ENCODE results near the gene NBEA.
"Not testable (repeated sequence)": the region's sequence is repeated elsewhere in the genome, so short reads cannot be mapped to it uniquely, and the experiment has no call there.

The NBEA gene, protein sequence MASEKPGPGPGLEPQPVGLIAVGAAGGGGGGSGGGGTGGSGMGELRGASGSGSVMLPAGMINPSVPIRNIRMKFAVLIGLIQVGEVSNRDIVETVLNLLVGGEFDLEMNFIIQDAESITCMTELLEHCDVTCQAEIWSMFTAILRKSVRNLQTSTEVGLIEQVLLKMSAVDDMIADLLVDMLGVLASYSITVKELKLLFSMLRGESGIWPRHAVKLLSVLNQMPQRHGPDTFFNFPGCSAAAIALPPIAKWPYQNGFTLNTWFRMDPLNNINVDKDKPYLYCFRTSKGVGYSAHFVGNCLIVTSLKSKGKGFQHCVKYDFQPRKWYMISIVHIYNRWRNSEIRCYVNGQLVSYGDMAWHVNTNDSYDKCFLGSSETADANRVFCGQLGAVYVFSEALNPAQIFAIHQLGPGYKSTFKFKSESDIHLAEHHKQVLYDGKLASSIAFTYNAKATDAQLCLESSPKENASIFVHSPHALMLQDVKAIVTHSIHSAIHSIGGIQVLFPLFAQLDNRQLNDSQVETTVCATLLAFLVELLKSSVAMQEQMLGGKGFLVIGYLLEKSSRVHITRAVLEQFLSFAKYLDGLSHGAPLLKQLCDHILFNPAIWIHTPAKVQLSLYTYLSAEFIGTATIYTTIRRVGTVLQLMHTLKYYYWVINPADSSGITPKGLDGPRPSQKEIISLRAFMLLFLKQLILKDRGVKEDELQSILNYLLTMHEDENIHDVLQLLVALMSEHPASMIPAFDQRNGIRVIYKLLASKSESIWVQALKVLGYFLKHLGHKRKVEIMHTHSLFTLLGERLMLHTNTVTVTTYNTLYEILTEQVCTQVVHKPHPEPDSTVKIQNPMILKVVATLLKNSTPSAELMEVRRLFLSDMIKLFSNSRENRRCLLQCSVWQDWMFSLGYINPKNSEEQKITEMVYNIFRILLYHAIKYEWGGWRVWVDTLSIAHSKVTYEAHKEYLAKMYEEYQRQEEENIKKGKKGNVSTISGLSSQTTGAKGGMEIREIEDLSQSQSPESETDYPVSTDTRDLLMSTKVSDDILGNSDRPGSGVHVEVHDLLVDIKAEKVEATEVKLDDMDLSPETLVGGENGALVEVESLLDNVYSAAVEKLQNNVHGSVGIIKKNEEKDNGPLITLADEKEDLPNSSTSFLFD (N-terminal part only)

DNA sequence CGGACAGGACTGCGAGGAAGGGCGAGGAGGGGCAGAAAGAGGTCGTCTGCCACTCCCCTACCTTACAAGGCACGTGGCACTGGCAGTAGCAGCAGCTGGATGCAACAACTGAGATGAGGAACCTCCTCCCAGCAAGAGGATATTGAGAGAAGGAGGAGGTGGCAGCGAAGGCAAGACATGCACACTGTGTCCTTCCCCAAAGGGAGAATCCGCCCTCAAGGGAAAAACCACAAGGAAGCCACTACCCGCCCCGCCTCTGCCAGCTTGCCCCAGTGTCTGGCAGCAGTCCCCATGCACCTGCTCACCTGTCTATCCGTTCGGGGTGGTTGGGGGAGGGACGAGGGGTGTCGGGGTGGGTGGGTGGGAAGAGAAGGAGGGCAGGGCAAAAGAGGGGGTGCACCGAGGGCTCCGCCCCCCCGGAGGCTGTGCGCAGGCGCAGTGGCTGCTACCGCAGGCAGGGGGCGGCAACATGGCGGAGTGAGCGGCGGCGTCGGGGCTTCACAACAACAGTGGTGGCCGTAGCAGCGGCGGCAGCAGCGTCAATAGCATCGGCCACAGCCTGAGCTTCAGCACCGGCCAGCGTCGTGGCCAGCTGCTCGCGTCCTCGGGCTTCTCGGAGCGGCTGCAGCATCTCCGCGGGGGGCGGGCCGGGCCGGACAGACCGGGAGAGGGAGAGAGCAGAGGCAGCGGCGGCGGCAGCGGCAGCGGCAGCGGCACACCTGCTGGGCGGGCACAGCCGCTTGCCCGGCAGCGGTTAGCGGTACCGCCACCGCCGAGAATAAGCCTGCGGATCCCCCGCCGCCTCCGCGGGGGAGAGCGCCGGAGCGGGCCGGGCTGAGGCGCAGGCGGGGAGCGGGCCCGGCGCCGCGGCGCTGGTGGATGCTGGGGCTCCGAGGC is at the start of gene NBEA:
Gene NBEA, plus strand, starts transcription at position 436 of the 897 bp plus-strand sequence. CDS start 551 bp downstream, outside the sequence.
- H3K4me3 Mint-ChIP-seq, result peak within 1 kb of the TSS; percentile 86
- H3K4me1 Mint-ChIP-seq, result peaks cover 16% of the 10 kb centered on the region
- peaks cover 32% of the 10 kb centered on the region for H3K27me3 Mint-ChIP-seq
- no peaks in the 10 kb centered on the region for H3K36me3 Mint-ChIP-seq
- no peak within 1 kb of the TSS for H3K27ac Mint-ChIP-seq
- H3K9me3 Mint-ChIP-seq, result no peaks in the 10 kb centered on the region

DNA sequence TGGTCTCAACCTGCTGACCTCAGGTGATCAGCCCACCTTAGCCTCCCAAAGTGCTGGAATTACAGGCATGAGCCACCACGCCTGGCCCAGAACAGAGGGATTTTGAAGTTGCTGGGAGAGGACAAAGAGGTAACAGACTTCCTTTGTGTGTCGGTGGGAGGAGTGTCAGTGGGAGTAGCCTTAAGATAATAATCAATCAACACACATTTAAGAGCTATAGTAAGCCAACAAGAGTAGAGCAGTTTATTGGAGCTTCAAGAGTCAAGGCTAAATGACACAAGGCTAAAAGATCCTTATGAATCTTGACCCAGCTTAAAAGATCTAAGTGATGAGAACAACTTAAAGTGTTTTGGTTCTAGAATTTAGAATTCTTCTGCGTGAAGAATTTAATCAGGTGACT is 47.3 kb upstream of the NBEA start:
- Mint-ChIP-seq H3K27me3 (no peaks in the 10 kb centered on the region), H3K4me3 (no peak overlapping the region), H3K36me3 (no peaks in the 10 kb centered on the region), H3K9me3 (no peaks in the 10 kb centered on the region), H3K27ac (no peak overlapping the region), H3K4me1 (no peaks in the 10 kb centered on the region)

DNA sequence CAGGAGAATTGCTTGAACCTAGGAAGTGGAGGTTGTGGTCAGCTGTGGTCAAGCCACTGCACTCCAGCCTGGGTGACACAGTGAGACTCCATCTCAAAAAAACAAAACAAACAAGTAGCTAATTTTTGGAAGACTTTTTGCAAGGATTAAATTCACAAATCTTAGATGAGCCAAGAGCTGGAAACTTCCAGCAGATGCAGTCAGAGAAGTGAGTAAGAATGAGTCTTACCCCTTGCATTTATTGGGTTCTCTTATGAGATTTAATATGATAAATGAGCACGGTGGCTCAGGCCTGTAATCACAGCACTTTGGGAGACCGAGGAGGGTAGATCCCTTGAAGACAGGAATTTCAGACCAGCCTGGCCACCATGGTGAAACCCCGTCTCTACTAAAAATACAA is 44.9 kb upstream of the NBEA start:
- Mint-ChIP-seq H3K4me1 (no peaks in the 10 kb centered on the region), H3K4me3 (no peak overlapping the region), H3K27ac (no peak overlapping the region), H3K9me3 (no peaks in the 10 kb centered on the region), H3K27me3 (peaks cover 4% of the 10 kb centered on the region), H3K36me3 (no peaks in the 10 kb centered on the region)

DNA sequence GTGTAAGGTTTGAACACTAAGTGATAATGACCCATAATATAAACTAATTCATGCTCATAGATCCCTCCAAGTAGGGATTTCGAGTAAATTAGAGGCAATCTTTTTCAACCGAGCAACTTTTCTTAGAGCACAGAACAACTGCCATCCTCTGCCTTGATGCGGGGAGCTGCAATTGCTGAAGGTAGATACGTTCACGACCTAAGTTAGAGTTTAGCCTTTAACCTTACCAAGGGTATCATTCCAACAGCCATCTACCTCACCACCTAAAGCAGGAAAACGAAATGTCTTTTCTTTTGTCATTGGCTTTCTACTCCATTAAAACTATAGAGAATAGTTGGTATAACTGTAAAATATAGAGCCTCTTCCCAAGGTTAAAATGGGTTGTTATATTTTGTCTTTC is 42.2 kb upstream of the NBEA start:
- H3K27ac Mint-ChIP-seq, result no peak overlapping the region
- H3K36me3 Mint-ChIP-seq, result no peaks in the 10 kb centered on the region
- no peaks in the 10 kb centered on the region for H3K4me1 Mint-ChIP-seq
- H3K4me3 Mint-ChIP-seq, result no peak overlapping the region
- H3K27me3 Mint-ChIP-seq, result peaks cover 4% of the 10 kb centered on the region
- no peaks in the 10 kb centered on the region for H3K9me3 Mint-ChIP-seq

DNA sequence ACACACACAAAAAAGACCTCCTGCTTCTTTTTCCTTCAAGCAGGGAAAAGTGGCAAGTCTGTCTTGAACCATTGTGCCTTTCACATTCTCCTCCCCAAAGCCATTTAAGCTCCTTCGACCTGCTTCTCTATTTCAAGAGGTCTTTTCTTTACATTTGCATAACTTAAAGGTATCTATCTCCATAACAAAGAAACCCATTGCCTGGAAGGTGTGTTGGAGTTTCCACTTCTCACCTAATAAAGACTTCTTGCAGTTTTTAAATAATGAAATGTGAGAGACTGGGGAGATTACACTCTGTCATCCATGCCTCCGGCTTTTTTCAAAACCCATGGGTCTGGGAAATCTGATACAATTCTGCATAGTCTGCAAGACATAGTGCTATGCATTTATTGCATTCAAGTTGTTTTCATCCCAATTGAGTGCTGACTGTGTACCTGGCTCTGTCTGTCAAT is 41.8 kb upstream of the NBEA start:
- Mint-ChIP-seq H3K4me3 (no peak overlapping the region), H3K36me3 (no peaks in the 10 kb centered on the region), H3K4me1 (no peaks in the 10 kb centered on the region), H3K9me3 (no peaks in the 10 kb centered on the region), H3K27me3 (peaks cover 4% of the 10 kb centered on the region), H3K27ac (no peak overlapping the region)

DNA sequence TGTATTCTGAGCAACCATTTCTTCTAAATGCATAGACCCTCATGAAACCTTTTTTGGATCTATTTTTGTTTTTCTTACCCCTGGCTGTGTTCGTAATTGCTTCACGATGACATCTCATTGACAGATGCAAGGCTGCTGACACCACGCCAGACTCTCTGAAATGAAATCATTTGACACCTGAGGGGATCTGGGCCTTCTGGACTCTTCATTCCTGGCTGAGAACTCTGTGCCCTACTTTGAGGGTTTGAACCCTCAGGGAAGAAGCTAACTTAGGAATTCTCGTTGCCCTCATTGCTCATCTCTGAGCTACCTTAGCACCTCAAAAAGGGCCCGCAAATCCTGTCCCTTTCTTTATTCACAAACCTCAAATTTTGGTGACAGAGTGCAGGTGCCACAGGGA is 40.5 kb upstream of the NBEA start:
- Mint-ChIP-seq H3K4me1 (no peaks in the 10 kb centered on the region), H3K4me3 (no peak overlapping the region), H3K9me3 (no peaks in the 10 kb centered on the region), H3K36me3 (no peaks in the 10 kb centered on the region), H3K27me3 (peaks cover 4% of the 10 kb centered on the region), H3K27ac (no peak overlapping the region)

DNA sequence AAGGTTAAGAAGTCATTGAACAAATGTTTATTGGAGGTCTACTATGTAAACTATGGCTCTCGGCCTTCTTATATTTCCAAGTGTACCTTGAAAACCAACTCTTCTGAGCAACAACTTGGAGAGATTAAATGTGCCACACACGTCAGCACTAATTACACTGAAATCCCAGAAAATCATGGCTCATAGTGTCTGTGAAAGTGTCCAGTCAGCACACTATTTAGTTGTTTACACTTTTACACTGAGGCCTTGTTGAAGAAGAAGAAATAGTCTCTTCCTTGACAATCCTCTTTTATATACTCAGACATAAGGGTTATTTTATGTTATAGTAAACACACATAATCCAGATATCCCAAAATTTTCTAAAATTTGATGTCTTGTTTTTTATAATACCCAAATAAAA is 30.9 kb upstream of the NBEA start:
- peaks cover 5% of the 10 kb centered on the region for H3K9me3 Mint-ChIP-seq
- H3K4me3 Mint-ChIP-seq, result no peak overlapping the region

DNA sequence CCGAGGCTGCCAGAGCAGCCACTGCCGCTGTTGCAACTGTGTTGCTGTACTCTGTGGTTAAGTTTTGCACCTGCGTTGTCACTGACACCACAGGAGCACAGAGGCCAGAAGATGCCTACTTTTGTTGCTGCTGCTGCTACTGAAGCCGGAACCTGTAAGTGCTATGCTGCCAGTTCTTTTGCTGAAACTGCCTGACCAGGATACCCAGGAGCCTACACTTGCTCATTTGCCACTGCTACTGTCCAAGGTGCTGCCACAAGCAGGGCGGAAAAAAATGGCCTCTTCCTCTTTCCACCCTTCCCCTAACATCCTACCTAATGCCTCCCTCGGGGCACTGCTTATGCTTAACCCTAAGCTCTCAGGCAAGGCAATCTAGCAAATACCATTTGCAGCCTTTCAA is 29.0 kb upstream of the NBEA start:
- H3K36me3 Mint-ChIP-seq, result no peaks in the 10 kb centered on the region
- no peak overlapping the region for H3K27ac Mint-ChIP-seq
- no peak overlapping the region for H3K4me3 Mint-ChIP-seq
- H3K9me3 Mint-ChIP-seq, result peaks cover 5% of the 10 kb centered on the region
- H3K27me3 Mint-ChIP-seq, result peaks cover 13% of the 10 kb centered on the region
- no peaks in the 10 kb centered on the region for H3K4me1 Mint-ChIP-seq

More for the DNA sequence above, 30.9 kb upstream of the NBEA start:
- Mint-ChIP-seq H3K4me1 (no peaks in the 10 kb centered on the region), H3K27me3 (peaks cover 12% of the 10 kb centered on the region), H3K36me3 (no peaks in the 10 kb centered on the region), H3K27ac (no peak overlapping the region)

DNA sequence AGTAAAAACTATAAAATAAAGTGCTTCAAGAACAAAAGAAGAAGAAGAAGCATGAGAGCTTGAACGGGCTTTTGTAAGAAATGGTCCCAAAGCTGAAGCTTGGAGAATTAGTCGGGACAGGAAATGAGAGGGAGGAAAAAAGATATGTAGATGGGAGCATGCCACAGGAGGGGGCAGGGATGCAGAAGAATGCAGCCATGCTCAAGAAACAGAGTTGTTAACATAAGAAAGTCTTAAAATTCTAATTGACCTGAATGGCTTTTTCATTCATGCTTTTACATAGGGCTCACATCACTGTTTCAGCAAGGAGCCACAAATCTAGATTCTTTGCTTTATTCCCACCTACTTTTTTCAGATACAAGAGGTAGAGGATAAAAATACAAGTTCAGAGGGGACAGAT is 27.7 kb upstream of the NBEA start:
- no peak overlapping the region for H3K27ac Mint-ChIP-seq
- no peak overlapping the region for H3K4me3 Mint-ChIP-seq
- peaks cover 10% of the 10 kb centered on the region for H3K27me3 Mint-ChIP-seq
- peaks cover 5% of the 10 kb centered on the region for H3K9me3 Mint-ChIP-seq
- H3K36me3 Mint-ChIP-seq, result no peaks in the 10 kb centered on the region
- no peaks in the 10 kb centered on the region for H3K4me1 Mint-ChIP-seq

DNA sequence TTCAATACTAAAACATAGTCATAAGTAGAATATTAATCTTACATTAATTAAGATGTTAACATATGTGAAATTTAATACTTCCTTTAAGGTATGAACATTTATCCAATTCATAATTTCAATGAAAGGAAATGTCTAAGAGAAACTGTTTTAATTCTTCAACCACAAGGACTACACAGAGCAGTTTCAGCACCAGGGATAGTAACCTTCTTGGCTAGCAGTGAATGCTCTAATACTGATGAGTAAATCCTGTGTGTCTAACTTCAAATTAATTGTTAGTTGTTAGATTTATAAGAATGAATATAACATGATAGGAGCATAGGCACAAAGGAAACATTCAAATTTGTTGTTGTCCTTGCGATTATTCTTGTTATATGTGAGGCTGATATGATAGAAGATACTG is 15.6 kb upstream of the NBEA start:
- H3K27me3 Mint-ChIP-seq, result peaks cover 5% of the 10 kb centered on the region
- H3K4me1 Mint-ChIP-seq, result no peaks in the 10 kb centered on the region
- H3K9me3 Mint-ChIP-seq, result no peaks in the 10 kb centered on the region
- no peak overlapping the region for H3K4me3 Mint-ChIP-seq
- no peak overlapping the region for H3K27ac Mint-ChIP-seq
- H3K36me3 Mint-ChIP-seq, result no peaks in the 10 kb centered on the region

DNA sequence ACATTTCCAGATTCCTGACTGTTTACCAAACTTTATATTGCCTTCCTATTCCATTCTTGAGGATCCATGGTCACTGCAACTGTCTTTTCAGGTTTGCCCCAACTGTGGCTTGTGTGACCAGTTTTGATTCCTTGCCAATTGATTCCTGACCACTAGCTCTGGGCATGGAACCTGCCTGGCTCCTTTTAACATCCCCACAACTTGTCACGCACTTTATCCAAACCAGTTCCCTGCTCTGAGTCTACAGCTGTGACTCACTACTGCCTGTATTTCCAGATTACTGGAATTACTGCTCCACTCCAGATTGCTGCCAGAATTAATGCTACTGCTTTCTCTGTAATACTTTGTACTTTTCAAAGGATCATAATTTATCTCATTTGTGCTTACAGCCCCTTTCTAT is 13.4 kb upstream of the NBEA start:
- not testable (repeated sequence) for H3K4me3 Mint-ChIP-seq

DNA sequence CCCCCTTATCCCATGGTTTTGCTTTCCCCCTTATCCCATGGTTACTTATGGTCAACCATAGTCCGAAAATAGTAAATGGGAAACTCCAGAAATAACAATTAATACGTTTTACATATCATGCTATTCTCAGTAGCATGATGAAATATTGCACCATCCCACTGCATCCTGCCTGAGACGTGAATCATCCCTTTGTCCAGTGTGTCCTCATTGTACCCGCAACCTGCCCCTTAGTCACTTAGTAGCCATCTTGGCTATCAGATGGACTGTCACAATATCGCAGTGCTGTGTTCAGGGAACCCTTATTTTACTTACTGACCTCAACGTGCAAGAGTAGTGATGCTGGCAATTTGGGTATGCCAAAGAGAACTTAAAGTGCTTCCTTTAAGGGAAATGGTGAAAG is 10.5 kb upstream of the NBEA start:
- Mint-ChIP-seq H3K4me3 (no peak overlapping the region), H3K27ac (no peak overlapping the region)

More for the DNA sequence above, 13.4 kb upstream of the NBEA start:
- H3K9me3 Mint-ChIP-seq, H3K4me1 Mint-ChIP-seq, H3K36me3 Mint-ChIP-seq, H3K27me3 Mint-ChIP-seq, H3K27ac Mint-ChIP-seq: not testable (repeated sequence)

DNA sequence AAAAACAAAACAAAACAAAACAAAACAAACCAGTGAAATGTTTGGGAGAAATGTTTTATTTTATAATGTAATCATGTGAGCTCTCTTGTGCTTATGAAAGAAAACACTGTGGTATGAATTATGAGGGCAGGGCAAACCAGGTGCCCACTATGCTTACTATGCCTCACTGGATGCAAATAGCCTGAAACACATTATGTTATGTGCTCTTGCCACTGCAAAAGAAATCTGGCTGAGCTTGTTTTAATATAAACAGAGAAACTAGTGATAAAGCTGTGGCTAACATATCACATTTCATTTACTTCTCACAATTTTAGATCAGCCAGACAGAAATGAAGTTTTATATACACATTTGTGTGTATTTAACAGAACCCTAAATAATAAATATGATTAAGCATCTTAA is 8.7 kb upstream of the NBEA start:
- H3K9me3 Mint-ChIP-seq, result no peaks in the 10 kb centered on the region
- H3K27ac Mint-ChIP-seq, result no peak overlapping the region
- H3K27me3 Mint-ChIP-seq, result peaks cover 13% of the 10 kb centered on the region
- no peak overlapping the region for H3K4me3 Mint-ChIP-seq
- no peaks in the 10 kb centered on the region for H3K4me1 Mint-ChIP-seq
- H3K36me3 Mint-ChIP-seq, result no peaks in the 10 kb centered on the region

More for the DNA sequence above, 10.5 kb upstream of the NBEA start:
- peaks cover 12% of the 10 kb centered on the region for H3K27me3 Mint-ChIP-seq
- H3K4me1 Mint-ChIP-seq, result no peaks in the 10 kb centered on the region
- H3K9me3 Mint-ChIP-seq, result no peaks in the 10 kb centered on the region
- no peaks in the 10 kb centered on the region for H3K36me3 Mint-ChIP-seq

DNA sequence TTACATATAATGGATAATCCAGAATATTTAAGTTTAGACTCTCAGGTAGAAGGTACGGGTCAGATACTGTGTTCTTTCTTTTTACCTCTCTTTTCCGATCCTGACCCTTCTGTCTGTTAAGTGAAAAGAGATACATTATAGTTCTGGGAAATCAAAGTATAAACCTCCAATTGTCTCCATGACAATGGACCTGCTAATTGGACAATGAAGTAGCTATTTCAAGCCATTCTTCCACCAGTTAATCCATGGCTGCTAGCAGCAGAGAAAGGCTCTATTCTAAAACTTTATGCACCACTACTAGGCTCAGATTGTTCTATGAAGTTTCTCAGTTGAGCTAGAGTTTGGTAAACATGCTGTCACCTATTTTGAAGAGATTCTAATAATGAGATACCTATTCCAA is 8.3 kb upstream of the NBEA start:
- Mint-ChIP-seq H3K27ac (no peak overlapping the region), H3K4me3 (no peak overlapping the region), H3K4me1 (no peaks in the 10 kb centered on the region), H3K27me3 (peaks cover 12% of the 10 kb centered on the region), H3K36me3 (no peaks in the 10 kb centered on the region), H3K9me3 (no peaks in the 10 kb centered on the region)

DNA sequence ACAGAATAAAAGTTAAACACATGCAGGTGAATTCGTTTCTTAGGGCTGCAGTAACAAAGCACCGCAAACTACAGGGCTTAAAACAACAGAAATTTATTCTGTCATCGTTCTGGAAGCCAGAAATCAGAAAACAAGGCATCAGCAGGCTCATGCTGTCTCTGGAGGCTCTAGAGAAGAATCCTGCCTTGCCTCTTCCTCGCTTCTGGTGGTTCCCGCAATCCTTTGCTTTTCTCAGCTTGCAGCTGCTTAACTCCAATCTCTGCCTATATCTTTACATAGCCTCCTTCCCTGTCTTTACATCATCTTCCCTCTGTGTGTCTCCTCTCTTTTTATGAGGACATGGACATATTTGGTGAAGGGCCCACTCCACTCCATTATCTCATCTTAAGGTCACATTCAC is 6.2 kb upstream of the NBEA start:
- no peaks in the 10 kb centered on the region for H3K9me3 Mint-ChIP-seq
- H3K27me3 Mint-ChIP-seq, result peaks cover 16% of the 10 kb centered on the region

More for the DNA sequence above, 6.2 kb upstream of the NBEA start:
- H3K4me1 Mint-ChIP-seq, result no peaks in the 10 kb centered on the region
- no peak overlapping the region for H3K27ac Mint-ChIP-seq
- H3K36me3 Mint-ChIP-seq, result no peaks in the 10 kb centered on the region
- H3K4me3 Mint-ChIP-seq, result no peak overlapping the region

Data from activated naive CD4-positive, alpha-beta T cell treated with anti-CD3 and anti-CD28 coated beads, Interleukin-2, amount 50 U/mL, for 24 hours (primary cell).